B cell (primary cell): ENCODE data around the gene TOP1. TPM values are rescaled to one million over a fixed set of nuclear protein-coding genes. Genes with fewer than 3 reads are reported as not detected.

Experiments used
- ATAC-seq: fragments of 200-7000 bp; cut with Tn5 transposase; one replicate; pipeline ENCODE4 v1.10.0; 2021; ENCODE audit warnings: low read depth, mild to moderate bottlenecking, moderate number of reproducible peaks, moderate library complexity
- CTCF ChIA-PET: fragments of 350-600 bp; sonication (Branson Sonifier 250); formaldehyde crosslinking; loops from one replicate; lab custom pipeline; 2021; ENCODE audit warnings: antibody characterized with exemption, inconsistent platforms; lab: Charles Lee
- POLR2A ChIA-PET: fragments of 350-600 bp; sonication (Branson Sonifier 250); formaldehyde crosslinking; loops from one replicate; lab custom pipeline; 2021; ENCODE audit warnings: antibody characterized with exemption; lab: Charles Lee
- DNase-seq: peaks from one replicate; pipeline ENCODE4 v3.0.0; 2013
- H2AFZ ChIP-seq: 2 replicates; pipeline ENCODE4 v1.6.1; 2012; ENCODE audit warnings: mild to moderate bottlenecking, low read depth, low read length; ENCODE audit not compliant: insufficient read depth, poor library complexity, severe bottlenecking
- H3K27ac ChIP-seq, 2 donors: 1 replicate in 1 of 2; 2 replicates in 1 of 2; pipeline ENCODE4 v1.5.1; 2012 to 2013; ENCODE audit warnings: low read length in 2 of 2, mild to moderate bottlenecking in 2 of 2, moderate library complexity in 1 of 2
- H3K27me3 ChIP-seq, 4 experiments: fragments of 200-600 bp in 1 of 4; sonication (generic) in 1 of 4; replicated peaks in 1 of 4; 1 replicate in 2 of 4; 2 replicates in 2 of 4; pipeline versions ENCODE4 v1.6.1 to v1.7.0; 2013 to 2016; ENCODE audit warnings: low read length in 3 of 4, mild to moderate bottlenecking in 2 of 4, mixed read lengths in 1 of 4, moderate library complexity in 1 of 4; ENCODE audit not compliant: insufficient read depth in 4 of 4, control insufficient read depth in 3 of 4; ENCODE audit errors: control extremely low read depth in 1 of 4
- H3K36me3 ChIP-seq, 2 experiments: replicated peaks in 1 of 2; 1 replicate in 1 of 2; 2 replicates in 1 of 2; pipeline versions ENCODE4 v1.6.1 to v1.7.1; 2013; ENCODE audit warnings: low read length in 1 of 2; ENCODE audit not compliant: insufficient read depth in 2 of 2, control insufficient read depth in 1 of 2; ENCODE audit errors: control extremely low read depth in 1 of 2, extremely low read depth in 1 of 2
- H3K4me1 ChIP-seq, 2 donors: fragments of 200-600 bp in 1 of 2; sonication (generic) in 1 of 2; 1 replicate in 1 of 2; 2 replicates in 1 of 2; pipeline versions ENCODE4 v1.5.1 to v1.6.1; 2013 to 2017; ENCODE audit warnings: low read length in 2 of 2; ENCODE audit not compliant: control insufficient read depth in 2 of 2, insufficient read depth in 2 of 2
- H3K4me2 ChIP-seq: replicated peaks from 2 replicates; pipeline ENCODE3; 2012; ENCODE audit warnings: mild to moderate bottlenecking, low read depth, low read length; ENCODE audit not compliant: poor library complexity, severe bottlenecking
- H3K4me3 ChIP-seq, 5 experiments: fragments of 200-600 bp in 1 of 5; sonication (generic) in 1 of 5; 1 replicate in 3 of 5; 2 replicates in 2 of 5; pipeline versions ENCODE4 v1.5.1 to v1.7.0; 2011 to 2016; ENCODE audit warnings: low read length in 4 of 5, mild to moderate bottlenecking in 4 of 5, low read depth in 2 of 5, control low read depth in 1 of 5, moderate library complexity in 1 of 5; ENCODE audit not compliant: insufficient read depth in 1 of 5; ENCODE audit errors: control extremely low read depth in 1 of 5, extremely low read depth in 1 of 5
- H3K79me2 ChIP-seq: fragments of 200-600 bp; sonication (generic); one replicate; pipeline ENCODE4 v1.6.0; 2016; ENCODE audit warnings: low read length; ENCODE audit not compliant: control insufficient read depth, insufficient read depth
- H3K9ac ChIP-seq: fragments of 200-600 bp; sonication (generic); 2 replicates; pipeline ENCODE4 v1.6.1; 2017; ENCODE audit warnings: mild to moderate bottlenecking, low read length, moderate library complexity
- H3K9me3 ChIP-seq, 3 donors: one replicate each; pipeline versions ENCODE4 v1.6.1 to v1.7.1; 2013; ENCODE audit warnings: low read length in 2 of 3; ENCODE audit not compliant: control insufficient read depth in 2 of 3, insufficient read depth in 1 of 3; ENCODE audit errors: control extremely low read depth in 1 of 3
- H4K20me1 ChIP-seq: 2 replicates; pipeline ENCODE4 v1.6.0; 2012; ENCODE audit warnings: mild to moderate bottlenecking, low read length; ENCODE audit not compliant: insufficient read depth, control insufficient read depth, poor library complexity, severe bottlenecking
- H3K27ac Mint-ChIP-seq: one replicate; pipeline ENCODE4 v1.8.0; 2021; ENCODE audit warnings: mixed read lengths
- H3K27me3 Mint-ChIP-seq: one replicate; pipeline ENCODE4 v1.8.0; 2021; ENCODE audit warnings: mixed read lengths
- H3K4me1 Mint-ChIP-seq: one replicate; pipeline ENCODE4 v1.8.0; 2021; ENCODE audit warnings: mixed read lengths
- H3K4me3 Mint-ChIP-seq: one replicate; pipeline ENCODE4 v1.8.0; 2021; ENCODE audit warnings: mixed read lengths
- H3K9me3 Mint-ChIP-seq: one replicate; pipeline ENCODE4 v1.8.0; 2022; ENCODE audit warnings: mixed read lengths; ENCODE audit not compliant: insufficient read depth
- EZH2 ChIP-seq: IDR thresholded peaks from 2 replicates; pipeline ENCODE4 v1.6.1; 2012; ENCODE audit warnings: borderline replicate concordance, low read depth, mild to moderate bottlenecking, moderate library complexity, low read length; ENCODE audit not compliant: insufficient read depth, poor library complexity, severe bottlenecking
- WGBS: methylation state at CpG from one replicate; pipeline ENCODE4 v1.1.5; 2013; ENCODE audit warnings: missing lambda C conversion rate; ENCODE audit not compliant: insufficient coverage; 5-methylcytosine and 5-hydroxymethylcytosine counted together
- intact Hi-C: fragments of 100-400 bp; cut with micrococcal nuclease; formaldehyde crosslinking; loops from one replicate; pipeline ENCODE4 v1.10.0; 2022
- polyA plus RNA-seq: library from polyadenylated mRNA; depleted of rRNA; stranded (reverse); fragments of >200 nt; gene quantifications from 2 replicates; pipeline ENCODE4 v1.2.3, GENCODE V29; 2012
- total RNA-seq, 2 donors: library from RNA; stranded (reverse); fragments of 120-200 nt in 1 of 2; gene quantifications; 1 replicate in 1 of 2; 2 replicates in 1 of 2; pipeline versions ENCODE4 v1.2.3 to v1.2.4, GENCODE V29; 2013 to 2022
- TF ChIP-seq, protein P1 (sequence below): fragments of 200-600 bp; IDR thresholded peaks from one replicate; pipeline ENCODE4 v1.8.0; 2022; ENCODE audit warnings: antibody characterized with exemption, mild to moderate bottlenecking

TOP1 gene
- total and polyA plus RNA-seq, 2 donors (not counting 1 experiment from before 2014, with no cell fraction given), result 5.4 to 44.9 TPM

DNA sequence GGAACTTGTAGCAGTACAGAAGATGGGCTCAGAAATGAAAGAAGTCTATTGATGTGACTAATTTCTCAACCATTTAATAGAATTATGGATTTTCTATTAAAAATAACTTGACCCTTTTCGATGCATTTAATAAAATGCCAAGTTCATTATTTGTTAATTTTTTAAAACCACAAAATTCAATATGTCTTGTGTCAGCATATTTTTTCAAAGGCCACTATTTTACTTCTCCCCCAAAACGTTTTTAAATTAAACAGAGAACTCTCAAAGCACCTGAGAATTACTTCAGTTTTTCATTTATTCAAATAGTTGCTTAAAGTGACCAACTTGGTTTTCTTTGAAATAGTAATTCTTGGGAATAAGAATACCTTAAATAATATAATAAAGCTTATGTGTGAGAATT lies 8.6 kb downstream of the TOP1 start:
- DNase-seq, result no peak
- Histone ChIP-seq H4K20me1 (peaks cover 70% of the 10 kb centered on the region), H2AFZ (no peak overlapping the region), H3K4me3 (no peak overlapping the region), H3K27ac (no peak overlapping the region), H3K36me3 (peaks cover 0 to 2% of the 10 kb centered on the region in 2 experiments), H3K4me2 (no peak overlapping the region), H3K9ac (no peak overlapping the region), H3K27me3 (no peaks in the 10 kb centered on the region), H3K79me2 (peaks cover 100% of the 10 kb centered on the region), H3K4me1 (peaks cover 9 to 11% of the 10 kb centered on the region in 2 donors), H3K9me3 (no peaks in the 10 kb centered on the region)
- WGBS, result no CpG with 5 or more reads among the region's 2 CpGs
- intact Hi-C loops, result no loop called here
- Mint-ChIP-seq H3K4me1 (peaks cover 67% of the 10 kb centered on the region), H3K4me3 (no peak overlapping the region), H3K27ac (no peak overlapping the region), H3K27me3 (no peaks in the 10 kb centered on the region), H3K9me3 (no peaks in the 10 kb centered on the region)
- TF ChIP-seq, protein P1, sequence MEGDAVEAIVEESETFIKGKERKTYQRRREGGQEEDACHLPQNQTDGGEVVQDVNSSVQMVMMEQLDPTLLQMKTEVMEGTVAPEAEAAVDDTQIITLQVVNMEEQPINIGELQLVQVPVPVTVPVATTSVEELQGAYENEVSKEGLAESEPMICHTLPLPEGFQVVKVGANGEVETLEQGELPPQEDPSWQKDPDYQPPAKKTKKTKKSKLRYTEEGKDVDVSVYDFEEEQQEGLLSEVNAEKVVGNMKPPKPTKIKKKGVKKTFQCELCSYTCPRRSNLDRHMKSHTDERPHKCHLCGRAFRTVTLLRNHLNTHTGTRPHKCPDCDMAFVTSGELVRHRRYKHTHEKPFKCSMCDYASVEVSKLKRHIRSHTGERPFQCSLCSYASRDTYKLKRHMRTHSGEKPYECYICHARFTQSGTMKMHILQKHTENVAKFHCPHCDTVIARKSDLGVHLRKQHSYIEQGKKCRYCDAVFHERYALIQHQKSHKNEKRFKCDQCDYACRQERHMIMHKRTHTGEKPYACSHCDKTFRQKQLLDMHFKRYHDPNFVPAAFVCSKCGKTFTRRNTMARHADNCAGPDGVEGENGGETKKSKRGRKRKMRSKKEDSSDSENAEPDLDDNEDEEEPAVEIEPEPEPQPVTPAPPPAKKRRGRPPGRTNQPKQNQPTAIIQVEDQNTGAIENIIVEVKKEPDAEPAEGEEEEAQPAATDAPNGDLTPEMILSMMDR, result no peak
- TF ChIP-seq EZH2, result no peak
- ATAC-seq, result no peak
- POLR2A ChIA-PET, result interaction anchor here (0.6 kb wide), 1 partner anchor 11 kb away, joined by 5 read pairs; no protein-coding TSS in a partner anchor
- CTCF ChIA-PET, result interaction anchor here (1.2 to 3.1 kb wide), 2 partner anchors 46 to 68 kb away, joined by 4 to 13 read pairs; no protein-coding TSS in a partner anchor

DNA sequence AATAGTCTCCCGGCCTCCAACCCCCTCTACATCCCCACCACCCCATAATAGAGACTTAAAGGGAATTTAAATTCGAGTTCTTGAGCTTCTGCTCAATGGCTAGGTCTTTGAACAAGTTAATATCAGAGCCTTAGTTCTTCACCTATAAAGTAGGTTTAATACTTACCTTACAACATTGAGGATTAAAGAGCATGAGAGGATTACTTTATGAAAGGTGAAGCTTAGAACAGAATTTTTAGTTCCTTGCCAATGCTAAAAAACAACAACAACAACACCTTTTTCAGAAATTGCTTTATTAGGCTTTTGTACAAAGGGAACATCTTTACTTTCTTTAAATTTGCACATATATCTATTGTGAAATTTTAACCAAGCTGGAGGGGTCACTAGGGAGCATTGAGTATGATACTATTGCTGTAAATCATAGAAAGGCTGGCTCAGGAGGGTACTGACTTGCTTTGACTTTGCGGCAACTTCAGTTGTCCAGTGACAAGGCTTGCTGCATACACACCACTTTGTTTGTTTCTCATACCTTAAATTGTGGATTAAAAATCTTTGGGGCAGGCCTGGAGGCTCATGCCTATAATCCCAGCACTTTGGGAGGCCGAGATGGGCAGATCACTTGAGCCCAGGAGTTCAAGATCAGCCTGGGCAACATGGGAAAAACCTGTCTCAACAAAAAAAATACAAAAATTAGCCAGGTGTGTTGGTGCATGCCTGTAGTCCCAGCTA lies 9.7 kb downstream of the TOP1 start:
- peaks cover 74% of the 10 kb centered on the region for H4K20me1 ChIP-seq
- no peak overlapping the region for H3K27ac ChIP-seq
- no peak overlapping the region for H2AFZ ChIP-seq
- no peak overlapping the region for H3K4me3 ChIP-seq
- DNase-seq, result no peak
- Mint-ChIP-seq H3K9me3 (no peaks in the 10 kb centered on the region), H3K27ac (no peak overlapping the region), H3K27me3 (no peaks in the 10 kb centered on the region), H3K4me1 (peaks cover 66% of the 10 kb centered on the region), H3K4me3 (no peak overlapping the region)
- H3K9me3 ChIP-seq, result no peaks in the 10 kb centered on the region
- TF ChIP-seq EZH2, result no peak
- TF ChIP-seq, protein P1, result no peak
- intact Hi-C loops, result no loop called here
- CTCF ChIA-PET, result interaction anchor here (1.1 to 3.1 kb wide), 3 partner anchors 9 to 69 kb away, joined by 3 to 13 read pairs (median 4); no protein-coding TSS in a partner anchor
- H3K9ac ChIP-seq, result no peak overlapping the region
- POLR2A ChIA-PET, result interaction anchor here (0.6 kb wide), 1 partner anchor 9 kb away, joined by 5 read pairs; no protein-coding TSS in a partner anchor
- no peak overlapping the region for H3K4me2 ChIP-seq
- WGBS, result 100% methylated on average over 1 of the region's 4 CpGs
- H3K79me2 ChIP-seq, result peaks cover 100% of the 10 kb centered on the region
- peaks cover 0 to 7% of the 10 kb centered on the region in 2 donors for H3K4me1 ChIP-seq
- no peaks in the 10 kb centered on the region for H3K27me3 ChIP-seq
- H3K36me3 ChIP-seq, result no peaks in the 10 kb centered on the region
- no peak for ATAC-seq
